ENCODE results near the gene IDE. TPM values are rescaled to one million over a fixed set of nuclear protein-coding genes. Genes with fewer than 3 reads are reported as not detected.

IDE gene
- total and polyA plus RNA-seq, 2 of the 4 experiments (the other 2 are of a cell fraction), result 9.3 to 27.4 TPM

GRCh38 chr10:92450896-92451295 is 123.0 kb downstream of the IDE start:
- BruUV-seq (replicated peaks), result no TSS peak
- Histone ChIP-seq H4K5ac (ENCODE audit: low read depth, low read length) (no peak overlapping the region), H3K9me3 (ENCODE audit: control insufficient read depth, insufficient read depth, low read length) (no peaks in the 10 kb centered on the region), H2AFZ (replicated peaks; ENCODE audit: low read length, poor library complexity) (no peak overlapping the region), H3K9me1 (ENCODE audit: insufficient read depth, low read length) (no peaks in the 10 kb centered on the region; the same call in 1 of the 2 replicates), H3K9ac (ENCODE audit: low read depth, low read length) (no peak overlapping the region), H4K20me1 (ENCODE audit: insufficient read depth, low read length) (no peaks in the 10 kb centered on the region), H3K4me1 (ENCODE audit: control insufficient read depth, insufficient read depth, low read length) (no peaks in the 10 kb centered on the region), H2BK5ac (ENCODE audit: low read depth, low read length, poor library complexity, severe bottlenecking) (no peak overlapping the region), H3K56ac (ENCODE audit: extremely low read depth, insufficient read depth, low read length) (no peak overlapping the region), H3K27ac (ENCODE audit: insufficient read depth, low read length) (no peak overlapping the region), H2BK15ac (ENCODE audit: low read depth, low read length) (no peak overlapping the region), H3K18ac (ENCODE audit: low read depth, low read length) (no peak overlapping the region), H4K91ac (ENCODE audit: insufficient read depth, low read depth, low read length) (no peak overlapping the region), H3K23ac (ENCODE audit: low read depth, low read length) (no peak overlapping the region), H3K36me3 (ENCODE audit: control insufficient read depth, insufficient read depth, low read length) (peaks cover 15% of the 10 kb centered on the region), H3K4me3 (ENCODE audit: insufficient read depth, low read depth, low read length) (no peak overlapping the region), H2AK9ac (replicated peaks; ENCODE audit: low read depth, low read length, poor library complexity) (no peak overlapping the region), H3K4me2 (ENCODE audit: low read depth, low read length) (no peak overlapping the region), H3K27me3 (ENCODE audit: control insufficient read depth, insufficient read depth, low read length) (no peaks in the 10 kb centered on the region), H4K8ac (ENCODE audit: low read depth in 2 of 2, low read length in 2 of 2) (no peak overlapping the region), H2AK5ac (ENCODE audit: low read depth, low read length) (no peak overlapping the region), H3K4ac (ENCODE audit: low read depth, low read length) (no peak overlapping the region), H3K14ac (replicated peaks; ENCODE audit: low read depth, low read length) (no peak overlapping the region), H2BK20ac (ENCODE audit: low read depth, low read length) (no peak overlapping the region), H2BK120ac (ENCODE audit: low read depth, low read length) (no peak overlapping the region), H3K79me1 (ENCODE audit: low read depth in 1 of 2, low read length in 2 of 2) (no peaks in the 10 kb centered on the region)
- no peak for DNase-seq
- dilution Hi-C loops (cut with HindIII; ENCODE audit: low sequenced_read_pairs, unreplicated experiment), result no loop called here
- no peak for TF ChIP-seq CEBPB (IDR thresholded peaks at IDR 0.05; ENCODE audit: low read depth, low read length)
- TF ChIP-seq RAD21 (IDR thresholded peaks at IDR 0.05; ENCODE audit: low read length), result no peak
- no peak for TF ChIP-seq MAZ (IDR thresholded peaks at IDR 0.05; ENCODE audit: borderline replicate concordance, low read depth, low read length)
- no peak for TF ChIP-seq FOS (IDR thresholded peaks at IDR 0.05; ENCODE audit: low read depth, low read length)
- no peak for TF ChIP-seq MAFK (IDR thresholded peaks at IDR 0.05; ENCODE audit: low read depth, low read length)
- TF ChIP-seq RFX5 (IDR thresholded peaks at IDR 0.05; ENCODE audit: low read depth, low read length), result no peak
- no peak for TF ChIP-seq RCOR1 (IDR thresholded peaks at IDR 0.05; ENCODE audit: insufficient replicate concordance, low read length)
- no peak for TF ChIP-seq MXI1 (IDR thresholded peaks at IDR 0.05; ENCODE audit: borderline replicate concordance, low read depth, low read length)
- TF ChIP-seq CHD1 (IDR thresholded peaks at IDR 0.05; ENCODE audit: low read depth, low read length), result no peak
- no peak for TF ChIP-seq POLR2A (IDR thresholded peaks at IDR 0.05; ENCODE audit: low read depth, low read length)
- TF ChIP-seq BHLHE40 (IDR thresholded peaks at IDR 0.05; ENCODE audit: low read depth, low read length), result no peak
- TF ChIP-seq ELK1 (IDR thresholded peaks at IDR 0.05; ENCODE audit: borderline replicate concordance, low read depth, low read length), result no peak
- ATAC-seq (ENCODE audit: low read depth), result no peak
- WGBS, 2 experiments (ENCODE audit: extremely low coverage in 2 of 2, insufficient read length in 1 of 2), result no CpG with 5 or more reads among the region's 2 CpGs
- intact Hi-C loops (cut with micrococcal nuclease), result no loop called here
- POLR2A ChIA-PET (ENCODE audit: unreplicated experiment), result no interaction called here
- CTCF ChIA-PET, result interaction anchor here (0.7 kb wide), 1 partner anchor 401 kb away, joined by 4 read pairs; no protein-coding TSS in a partner anchor
- in situ Hi-C loops (cut with MboI; ENCODE audit: low sequenced_read_pairs), result no loop called here
